Adrenal gland (tissue), 12 donors: ENCODE results near the gene RAB6C. TPM values are rescaled to one million over a fixed set of nuclear protein-coding genes. Genes with fewer than 3 reads are reported as not detected.
"Not testable (repeated sequence)": the region's sequence is repeated elsewhere in the genome, so short reads cannot be mapped to it uniquely, and the experiment has no call there.

ENCODE experiments used
- DNase-seq, 7 donors: peaks; one replicate each; pipeline ENCODE4 v3.0.0-alpha.2; 2019 to 2020
- H3K27ac ChIP-seq, 5 donors: fragments of 200-600 bp; sonication (generic) in 4 of 5; 1 replicate in 3 of 5; 2 replicates in 2 of 5; pipeline versions ENCODE4 v1.5.1 to v1.8.0; 2016 to 2020; ENCODE audit warnings: mild to moderate bottlenecking in 1 of 5
- H3K27me3 ChIP-seq: fragments of 200-600 bp; 2 replicates; pipeline ENCODE4 v1.8.0; 2021
- H3K36me3 ChIP-seq, 2 donors: fragments of 200-600 bp; replicated peaks in 1 of 2; 1 replicate in 1 of 2; 2 replicates in 1 of 2; pipeline versions ENCODE4 v1.5.1 to v1.8.0; 2018 to 2022
- H3K4me1 ChIP-seq, 2 donors: fragments of 200-600 bp; replicated peaks in 1 of 2; 1 replicate in 1 of 2; 2 replicates in 1 of 2; pipeline versions ENCODE4 v1.5.1 to v1.8.0; 2018 to 2021
- H3K4me3 ChIP-seq, 4 donors: fragments of 200-600 bp; sonication (generic) in 3 of 4; one replicate each; pipeline ENCODE4 v1.5.1; 2016 to 2018
- H3K9me3 ChIP-seq, 3 donors: fragments of 200-600 bp; sonication (generic) in 1 of 3; replicated peaks in 1 of 3; 1 replicate in 2 of 3; 2 replicates in 1 of 3; pipeline versions ENCODE4 v1.5.1 to v1.8.0; 2016 to 2021
- CTCF ChIP-seq, 6 experiments: fragments of 450-650 bp in 4 of 6; fragments of 200-600 bp in 2 of 6; sonication (generic) in 1 of 6; IDR thresholded peaks; 1 replicate in 5 of 6; 2 replicates in 1 of 6; pipeline versions ENCODE4 v1.5.1 to v1.8.0; 2016 to 2021; ENCODE audit warnings: antibody characterized with exemption in 6 of 6, mild to moderate bottlenecking in 2 of 6, moderate library complexity in 1 of 6
- POLR2A ChIP-seq, 2 donors: fragments of 450-650 bp; IDR thresholded peaks; one replicate each; pipeline ENCODE4 v1.6.1; 2017; ENCODE audit warnings: antibody characterized with exemption in 2 of 2, mild to moderate bottlenecking in 2 of 2, moderate library complexity in 1 of 2
- WGBS, 4 donors: extraction: QIAGEN DNeasy Blood & Tissue Kit in 2 of 4; methylation state at CpG; one replicate each; pipeline versions ENCODE4 v1.1.5 to v1.1.7; 2013 to 2017; 5-methylcytosine and 5-hydroxymethylcytosine counted together
- intact Hi-C, 2 donors: fragments of 100-400 bp; cut with DNase I; formaldehyde crosslinking; loops; one replicate each; pipeline versions ENCODE4 v1.14.1 to v1.15.0; 2022 to 2023
- polyA plus RNA-seq, 3 donors: library from polyadenylated mRNA; stranded (reverse); fragments of 200-250 nt in 2 of 3; fragments of 350-450 nt in 1 of 3; fragmentation: Illumina TruSeq in 1 of 3; extraction: RNeasy Lipid Tissue Mini Kit (QIAGEN cat#74804) in 1 of 3; gene quantifications; one replicate each; pipeline ENCODE4 v1.2.3, GENCODE V29; 2013 to 2014
- total RNA-seq, 9 donors: library from RNA; depleted of rRNA in 4 of 9; stranded (reverse); fragments of >200 nt in 4 of 9; fragments of 120-200 nt in 1 of 9; fragmentation: NEBNext Ultra II Directional in 1 of 9; extraction: Animal tissue kit (Norgen Biotek cat#: 25700) in 1 of 9; gene quantifications; one replicate each; pipeline versions ENCODE4 v1.1.0 to v1.2.4, GENCODE V29; 2013 to 2023
- donor health status: healthy with polysubstance abuse.
- donor health status: Bipolar disorder and iron deficiency.
- donor health status: DM: yes; HTN: yes; CAD: no.
- donor health status: DM: no; HTN: no; CAD: no.
- donor health status: DM: no; HTN: no; CAD: no.
- donor health status: DM: yes; HTN: yes; CAD: no.

RAB6C gene
- total and polyA plus RNA-seq, 12 donors, result 0.13 to 0.59 (median 0.24) TPM; not detected in 7

- Histone ChIP-seq H3K9me3 (no peaks in the 10 kb centered on the region), H3K27ac (no peak overlapping the region), H3K36me3 (no peaks in the 10 kb centered on the region), H3K4me3 (no peak overlapping the region), H3K27me3 (peaks cover 6% of the 10 kb centered on the region), H3K4me1 (no peaks in the 10 kb centered on the region)
- peak in 3 of 7 donors; percentile 40 to 72 (median 66) for DNase-seq
- WGBS, 4 donors, result 42 to 72% (median 67%) methylated on average over 9 of the region's 9 CpGs
- no peak for TF ChIP-seq POLR2A (IDR thresholded peaks at IDR 0.05)
- TF ChIP-seq CTCF (IDR thresholded peaks at IDR 0.05), result peak in 3 of 6 experiments; percentile 40 to 49 (median 43)
- intact Hi-C loops, result loop anchor here in 1 of 2 donors (10.0 kb wide), 1 partner anchor 398 kb away; no protein-coding TSS in a partner anchor
Measured at GRCh38 chr2:129936334-129936934, 43.0 kb upstream of the RAB6C start.

- intact Hi-C loops, result loop anchor here in 1 of 2 donors (10.0 kb wide), 1 partner anchor 396 kb away; no protein-coding TSS in a partner anchor
- H3K4me1 ChIP-seq, DNase-seq, H3K4me3 ChIP-seq, H3K36me3 ChIP-seq, H3K27me3 ChIP-seq, H3K27ac ChIP-seq, H3K9me3 ChIP-seq: not testable (repeated sequence)
- WGBS, 4 donors, result 79 to 88% (median 81%) methylated on average over 7 of the region's 7 CpGs
Measured at GRCh38 chr2:129938850-129939471, 40.5 kb upstream of the RAB6C start.

GRCh38 chr2:129943456-129943855 lies 36.0 kb upstream of the RAB6C start:
- H3K27ac ChIP-seq, intact Hi-C loops, H3K27me3 ChIP-seq, H3K4me3 ChIP-seq, H3K9me3 ChIP-seq, H3K36me3 ChIP-seq, DNase-seq, H3K4me1 ChIP-seq: not testable (repeated sequence)
- 75 to 79% (median 78%) methylated on average over 7 to 8 of the region's 8 CpGs for WGBS, 4 donors

GRCh38 chr2:129945557-129945956 lies 33.9 kb upstream of the RAB6C start:
- no peak for TF ChIP-seq CTCF (IDR thresholded peaks at IDR 0.05)
- TF ChIP-seq POLR2A (IDR thresholded peaks at IDR 0.05), result no peak
- intact Hi-C loops, result no loop called here
- Histone ChIP-seq H3K4me1 (no peaks in the 10 kb centered on the region), H3K36me3 (no peaks in the 10 kb centered on the region), H3K27ac (no peak overlapping the region), H3K4me3 (no peak overlapping the region), H3K27me3 (no peaks in the 10 kb centered on the region), H3K9me3 (no peaks in the 10 kb centered on the region)
- DNase-seq, result no peak

- intact Hi-C loops, H3K27me3 ChIP-seq, H3K27ac ChIP-seq, H3K9me3 ChIP-seq, DNase-seq, H3K4me1 ChIP-seq, H3K4me3 ChIP-seq, H3K36me3 ChIP-seq: not testable (repeated sequence)
- WGBS, 4 donors, result 44 to 64% (median 48%) methylated on average over 2 of the region's 2 CpGs
Measured at GRCh38 chr2:129947712-129948111, 31.8 kb upstream of the RAB6C start.

GRCh38 chr2:129956171-129956570 lies 23.3 kb upstream of the RAB6C start:
- WGBS, 4 donors, result 68 to 81% (median 75%) methylated on average over 5 to 6 of the region's 6 CpGs
- H3K36me3 ChIP-seq, intact Hi-C loops: not testable (repeated sequence)

More at GRCh38 chr2:129956171-129956570, 23.3 kb upstream of the RAB6C start:
- not testable (repeated sequence) for DNase-seq, H3K27ac ChIP-seq, H3K9me3 ChIP-seq, H3K4me3 ChIP-seq, H3K4me1 ChIP-seq, H3K27me3 ChIP-seq
